ENCODE measurements around the gene TBX4.

TBX4 gene

GRCh38 chr17:61531223-61531622, 79.0 kb downstream of the TBX4 start:
- ChIA-PET CTCF (interaction anchor here (0.6 to 1.2 kb wide), 2 partner anchors 92 to 119 kb away, joined by 3 read pairs; no protein-coding TSS in a partner anchor), POLR2A (no interaction called here)
- no peak for DNase-seq (ENCODE audit: extremely low spot score)
- TF ChIP-seq ARNT (IDR thresholded peaks at IDR 0.05) (no peak), ELF4 (IDR thresholded peaks at IDR 0.05) (no peak), L3MBTL2 (conservative IDR thresholded peaks at IDR 0.05) (no peak), CTBP1 (IDR thresholded peaks at IDR 0.05; ENCODE audit: borderline replicate concordance) (no peak), SUZ12 (IDR thresholded peaks at IDR 0.05) (no peak), FOXK2 (IDR thresholded peaks at IDR 0.05) (no peak), NFRKB (IDR thresholded peaks at IDR 0.05) (no peak), SP1 (IDR thresholded peaks at IDR 0.05) (no peak), LEF1 (IDR thresholded peaks at IDR 0.05; ENCODE audit: borderline replicate concordance) (no peak), PKNOX1 (IDR thresholded peaks at IDR 0.05) (no peak)

GRCh38 chr17:61532826-61533225, 80.6 kb downstream of the TBX4 start:
- ChIA-PET CTCF (no interaction called here), POLR2A (interaction anchor here (1.3 kb wide), 2 partner anchors 11 to 40 kb away, joined by 3 read pairs; no protein-coding TSS in a partner anchor)
- peak; percentile 41 for DNase-seq (ENCODE audit: extremely low spot score)
- no peak for TF ChIP-seq NFRKB (IDR thresholded peaks at IDR 0.05)
- TF ChIP-seq BHLHE40 (IDR thresholded peaks at IDR 0.05; ENCODE audit: borderline replicate concordance): no peak
- TF ChIP-seq PKNOX1 (IDR thresholded peaks at IDR 0.05): peak; percentile 90
- peak; percentile 45; the same call in 1 of the 2 replicates for TF ChIP-seq ZNF384 (IDR thresholded peaks at IDR 0.05)
- no peak for TF ChIP-seq ARNT (IDR thresholded peaks at IDR 0.05)
- no peak for TF ChIP-seq TARDBP (IDR thresholded peaks at IDR 0.05)

GRCh38 chr17:61533797-61534196, 81.6 kb downstream of the TBX4 start:
- POLR2A ChIA-PET: no interaction called here
- TF ChIP-seq NFRKB (IDR thresholded peaks at IDR 0.05) (no peak), ELF4 (IDR thresholded peaks at IDR 0.05) (no peak), FOXM1 (IDR thresholded peaks at IDR 0.05; ENCODE audit: borderline replicate concordance) (no peak), FOXA1 (IDR thresholded peaks at IDR 0.05) (no peak), CTBP1 (IDR thresholded peaks at IDR 0.05; ENCODE audit: borderline replicate concordance) (no peak), LEF1 (IDR thresholded peaks at IDR 0.05; ENCODE audit: borderline replicate concordance) (no peak), ZNF384 (IDR thresholded peaks at IDR 0.05) (no peak), SP1 (IDR thresholded peaks at IDR 0.05) (no peak), SUZ12 (IDR thresholded peaks at IDR 0.05) (no peak), TARDBP (IDR thresholded peaks at IDR 0.05) (no peak)
- DNase-seq (ENCODE audit: extremely low spot score): no peak
- CTCF ChIA-PET: no interaction called here

- CTCF ChIA-PET: no interaction called here
- no peak for DNase-seq (ENCODE audit: extremely low spot score)
- TF ChIP-seq LEF1 (IDR thresholded peaks at IDR 0.05; ENCODE audit: borderline replicate concordance) (no peak), ARNT (IDR thresholded peaks at IDR 0.05) (no peak), SUZ12 (IDR thresholded peaks at IDR 0.05) (no peak), ZNF384 (IDR thresholded peaks at IDR 0.05) (no peak), PKNOX1 (IDR thresholded peaks at IDR 0.05) (no peak), NFRKB (IDR thresholded peaks at IDR 0.05) (no peak)
- POLR2A ChIA-PET: no interaction called here
Measured at GRCh38 chr17:61534414-61534813, 82.2 kb downstream of the TBX4 start.
